K562 (cell line): ENCODE data around the gene MEA1. TPM values are rescaled to one million over a fixed set of nuclear protein-coding genes. Genes with fewer than 3 reads are reported as not detected.

Source experiments
- CBX5 ChIP-seq: IDR thresholded peaks from 2 replicates; pipeline ENCODE4 v1.6.1; 2014; ENCODE audit warnings: low read depth, borderline replicate concordance
- COPS2 ChIP-seq: fragments of 450-650 bp; conservative IDR thresholded peaks from 2 replicates; pipeline ENCODE4 v1.6.1; 2016; ENCODE audit warnings: mild to moderate bottlenecking, moderate library complexity
- E2F3 ChIP-seq: fragments of 250-450 bp; sonication (Bioruptor Pico); IDR thresholded peaks from 2 replicates; pipeline ENCODE4 v1.4.0; 2020; ENCODE audit warnings: mild to moderate bottlenecking
- GMEB1 ChIP-seq: fragments of 250-450 bp; sonication (Bioruptor Pico); IDR thresholded peaks from 2 replicates; pipeline ENCODE4 v1.4.0; 2020; ENCODE audit warnings: mild to moderate bottlenecking
- GTF2A2 ChIP-seq: IDR thresholded peaks from 2 replicates; pipeline ENCODE4 v1.6.1; 2016; ENCODE audit warnings: mild to moderate bottlenecking, missing genetic modification characterization, missing compliant biosample characterization
- MCM3 ChIP-seq: fragments of 450-650 bp; IDR thresholded peaks from 2 replicates; pipeline ENCODE4 v1.6.1; 2016
- NR1H2 ChIP-seq: sonication (generic); formaldehyde crosslinking; IDR thresholded peaks from 2 replicates; pipeline ENCODE4 v1.4.0; 2020; ENCODE audit warnings: mild to moderate bottlenecking, missing genetic modification reagents
- PHTF2 ChIP-seq: fragments of 250-450 bp; sonication (Bioruptor Pico); IDR thresholded peaks from 2 replicates; pipeline ENCODE4 v1.5.0; 2021; ENCODE audit warnings: mild to moderate bottlenecking
- RBM22 ChIP-seq: fragments of 200-400 bp; formaldehyde crosslinking; IDR thresholded peaks from 2 replicates; pipeline ENCODE4 v1.6.1; 2018; ENCODE audit warnings: low read length, low read depth; ENCODE audit not compliant: poor library complexity, severe bottlenecking
- RFX1 ChIP-seq: fragments of 450-650 bp; IDR thresholded peaks from 2 replicates; pipeline ENCODE4 v1.6.1; 2016; ENCODE audit warnings: mild to moderate bottlenecking, moderate library complexity
- SAP30 ChIP-seq: fragments of 200-600 bp; sonication (generic); IDR thresholded peaks from 2 replicates; pipeline ENCODE4 v1.6.1; 2012; ENCODE audit warnings: borderline replicate concordance, low read depth, mild to moderate bottlenecking, moderate library complexity, low read length, control low read depth, inconsistent platforms; ENCODE audit not compliant: insufficient read depth, poor library complexity, severe bottlenecking
- ZNF134 ChIP-seq: fragments of 250-450 bp; sonication (Bioruptor Pico); conservative IDR thresholded peaks from 2 replicates; pipeline ENCODE4 v1.4.0; 2020
- ZNF23 ChIP-seq: fragments of 250-450 bp; sonication (Bioruptor Pico); IDR thresholded peaks from 2 replicates; pipeline ENCODE4 v1.4.0; 2020; ENCODE audit warnings: mild to moderate bottlenecking
- polyA plus RNA-seq, 8 experiments: library from polyadenylated mRNA; depleted of rRNA in 4 of 8; stranded (reverse) in 5 of 8; unstranded in 3 of 8; fragments of >200 nt; fragmentation: Nextera tagmentation in 2 of 8; fragmentation: Illumina TruSeq in 1 of 8; extraction: Ambion mirVana in 2 of 8; extraction: Trizol in 1 of 8; gene quantifications; 2 replicates each; pipeline versions ENCODE4 v1.2.1 to v1.2.3, GENCODE V29; 2011 to 2014; ENCODE audit warnings: inconsistent platforms in 1 of 8, missing spikeins in 1 of 8
- total RNA-seq, 7 experiments: library from RNA; depleted of rRNA in 6 of 7; stranded (reverse); fragments of >200 nt in 6 of 7; fragmentation: Illumina TruSeq in 2 of 7; extraction: Trizol in 2 of 7; gene quantifications; 2 replicates each; pipeline versions ENCODE4 v1.2.1 to v1.2.3, GENCODE V29; 2011 to 2021; ENCODE audit warnings: low replicate concordance in 1 of 7
- TF ChIP-seq, protein P1 (sequence below): sonication (generic); formaldehyde crosslinking; IDR thresholded peaks from 2 replicates; pipeline ENCODE4 v1.8.0; 2022; ENCODE audit warnings: mild to moderate bottlenecking, missing genetic modification reagents
- TF ChIP-seq, protein P2 (sequence below): IDR thresholded peaks from 3 replicates; pipeline ENCODE4 v1.6.1; 2011; ENCODE audit warnings: borderline replicate concordance, mild to moderate bottlenecking, moderate library complexity; ENCODE audit not compliant: insufficient read length; ENCODE audit errors: extremely low read depth
- TF ChIP-seq, protein P3 (sequence below), 2 experiments: fragments of 450-650 bp; conservative IDR thresholded peaks; 2 replicates each; pipeline ENCODE4 v1.6.1; 2017; ENCODE audit warnings: mild to moderate bottlenecking in 2 of 2, moderate library complexity in 2 of 2

The MEA1 gene
- total and polyA plus RNA-seq, 9 of the 15 experiments (the other 6 are each of a cell fraction or from before 2014, with no cell fraction given): 86.8 to 210 (median 152) TPM

DNA sequence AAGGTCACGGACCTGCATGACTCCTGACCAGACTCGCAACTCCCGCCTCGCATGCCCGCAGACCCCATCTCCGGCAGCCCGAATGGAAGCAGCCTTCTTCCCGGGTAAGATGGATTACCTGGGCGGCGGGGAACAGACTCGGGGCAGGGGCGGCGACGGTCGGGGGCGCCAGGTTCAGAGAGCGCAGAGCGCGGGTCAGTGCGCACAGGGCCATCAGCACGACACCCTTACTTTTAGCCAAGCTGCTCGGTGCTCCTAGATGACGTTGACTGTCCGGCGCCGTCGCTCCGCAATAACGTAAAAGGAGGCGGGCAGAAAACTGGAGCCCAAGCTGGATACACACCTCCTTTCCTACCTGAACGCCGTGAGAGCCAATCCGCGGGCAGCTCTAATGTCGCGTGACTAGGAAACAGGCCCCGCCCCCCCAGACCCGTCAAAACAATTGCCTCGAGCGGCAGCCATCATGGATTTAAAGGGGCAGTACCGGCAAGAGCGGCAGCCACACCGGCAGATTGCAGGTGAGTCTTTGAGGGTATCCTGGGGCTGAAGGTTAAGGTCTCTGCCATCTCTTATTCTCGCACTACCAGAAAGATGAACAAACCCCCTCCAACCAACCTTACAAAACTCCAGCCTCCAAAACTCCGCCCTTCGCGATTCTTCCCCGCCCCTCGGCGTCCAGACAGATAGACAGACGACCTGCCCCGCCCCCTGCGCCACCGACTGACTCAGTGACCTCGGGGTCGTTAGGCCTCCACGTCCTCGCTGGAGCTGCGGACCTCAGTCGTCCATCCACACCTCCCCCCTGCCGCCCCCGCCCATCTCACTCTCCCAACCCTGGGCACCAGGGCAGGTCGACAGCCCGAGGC is 45.7 kb upstream of the MEA1 start, which contains the start of the genes KLC4 and MRPL2 (continued):
- TF ChIP-seq, protein P1, sequence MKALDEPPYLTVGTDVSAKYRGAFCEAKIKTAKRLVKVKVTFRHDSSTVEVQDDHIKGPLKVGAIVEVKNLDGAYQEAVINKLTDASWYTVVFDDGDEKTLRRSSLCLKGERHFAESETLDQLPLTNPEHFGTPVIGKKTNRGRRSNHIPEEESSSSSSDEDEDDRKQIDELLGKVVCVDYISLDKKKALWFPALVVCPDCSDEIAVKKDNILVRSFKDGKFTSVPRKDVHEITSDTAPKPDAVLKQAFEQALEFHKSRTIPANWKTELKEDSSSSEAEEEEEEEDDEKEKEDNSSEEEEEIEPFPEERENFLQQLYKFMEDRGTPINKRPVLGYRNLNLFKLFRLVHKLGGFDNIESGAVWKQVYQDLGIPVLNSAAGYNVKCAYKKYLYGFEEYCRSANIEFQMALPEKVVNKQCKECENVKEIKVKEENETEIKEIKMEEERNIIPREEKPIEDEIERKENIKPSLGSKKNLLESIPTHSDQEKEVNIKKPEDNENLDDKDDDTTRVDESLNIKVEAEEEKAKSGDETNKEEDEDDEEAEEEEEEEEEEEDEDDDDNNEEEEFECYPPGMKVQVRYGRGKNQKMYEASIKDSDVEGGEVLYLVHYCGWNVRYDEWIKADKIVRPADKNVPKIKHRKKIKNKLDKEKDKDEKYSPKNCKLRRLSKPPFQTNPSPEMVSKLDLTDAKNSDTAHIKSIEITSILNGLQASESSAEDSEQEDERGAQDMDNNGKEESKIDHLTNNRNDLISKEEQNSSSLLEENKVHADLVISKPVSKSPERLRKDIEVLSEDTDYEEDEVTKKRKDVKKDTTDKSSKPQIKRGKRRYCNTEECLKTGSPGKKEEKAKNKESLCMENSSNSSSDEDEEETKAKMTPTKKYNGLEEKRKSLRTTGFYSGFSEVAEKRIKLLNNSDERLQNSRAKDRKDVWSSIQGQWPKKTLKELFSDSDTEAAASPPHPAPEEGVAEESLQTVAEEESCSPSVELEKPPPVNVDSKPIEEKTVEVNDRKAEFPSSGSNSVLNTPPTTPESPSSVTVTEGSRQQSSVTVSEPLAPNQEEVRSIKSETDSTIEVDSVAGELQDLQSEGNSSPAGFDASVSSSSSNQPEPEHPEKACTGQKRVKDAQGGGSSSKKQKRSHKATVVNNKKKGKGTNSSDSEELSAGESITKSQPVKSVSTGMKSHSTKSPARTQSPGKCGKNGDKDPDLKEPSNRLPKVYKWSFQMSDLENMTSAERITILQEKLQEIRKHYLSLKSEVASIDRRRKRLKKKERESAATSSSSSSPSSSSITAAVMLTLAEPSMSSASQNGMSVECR (CRISPR knock-in tag): peak; percentile 88
- TF ChIP-seq RFX1 (no peak), E2F3 (CRISPR knock-in tag) (no peak), RBM22 (no peak), MCM3 (no peak), SAP30 (peak; percentile 78), ZNF134 (CRISPR knock-in tag) (no peak), ZNF23 (no peak), GMEB1 (CRISPR knock-in tag) (peak; percentile 69), NR1H2 (CRISPR knock-in tag) (no peak; the same call in 1 of the 2 replicates), GTF2A2 (tag) (no peak), COPS2 (no peak), PHTF2 (CRISPR knock-in tag) (no peak), CBX5 (no peak)
- TF ChIP-seq, protein P2, sequence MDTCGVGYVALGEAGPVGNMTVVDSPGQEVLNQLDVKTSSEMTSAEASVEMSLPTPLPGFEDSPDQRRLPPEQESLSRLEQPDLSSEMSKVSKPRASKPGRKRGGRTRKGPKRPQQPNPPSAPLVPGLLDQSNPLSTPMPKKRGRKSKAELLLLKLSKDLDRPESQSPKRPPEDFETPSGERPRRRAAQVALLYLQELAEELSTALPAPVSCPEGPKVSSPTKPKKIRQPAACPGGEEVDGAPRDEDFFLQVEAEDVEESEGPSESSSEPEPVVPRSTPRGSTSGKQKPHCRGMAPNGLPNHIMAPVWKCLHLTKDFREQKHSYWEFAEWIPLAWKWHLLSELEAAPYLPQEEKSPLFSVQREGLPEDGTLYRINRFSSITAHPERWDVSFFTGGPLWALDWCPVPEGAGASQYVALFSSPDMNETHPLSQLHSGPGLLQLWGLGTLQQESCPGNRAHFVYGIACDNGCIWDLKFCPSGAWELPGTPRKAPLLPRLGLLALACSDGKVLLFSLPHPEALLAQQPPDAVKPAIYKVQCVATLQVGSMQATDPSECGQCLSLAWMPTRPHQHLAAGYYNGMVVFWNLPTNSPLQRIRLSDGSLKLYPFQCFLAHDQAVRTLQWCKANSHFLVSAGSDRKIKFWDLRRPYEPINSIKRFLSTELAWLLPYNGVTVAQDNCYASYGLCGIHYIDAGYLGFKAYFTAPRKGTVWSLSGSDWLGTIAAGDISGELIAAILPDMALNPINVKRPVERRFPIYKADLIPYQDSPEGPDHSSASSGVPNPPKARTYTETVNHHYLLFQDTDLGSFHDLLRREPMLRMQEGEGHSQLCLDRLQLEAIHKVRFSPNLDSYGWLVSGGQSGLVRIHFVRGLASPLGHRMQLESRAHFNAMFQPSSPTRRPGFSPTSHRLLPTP: no peak
- TF ChIP-seq, protein P3, sequence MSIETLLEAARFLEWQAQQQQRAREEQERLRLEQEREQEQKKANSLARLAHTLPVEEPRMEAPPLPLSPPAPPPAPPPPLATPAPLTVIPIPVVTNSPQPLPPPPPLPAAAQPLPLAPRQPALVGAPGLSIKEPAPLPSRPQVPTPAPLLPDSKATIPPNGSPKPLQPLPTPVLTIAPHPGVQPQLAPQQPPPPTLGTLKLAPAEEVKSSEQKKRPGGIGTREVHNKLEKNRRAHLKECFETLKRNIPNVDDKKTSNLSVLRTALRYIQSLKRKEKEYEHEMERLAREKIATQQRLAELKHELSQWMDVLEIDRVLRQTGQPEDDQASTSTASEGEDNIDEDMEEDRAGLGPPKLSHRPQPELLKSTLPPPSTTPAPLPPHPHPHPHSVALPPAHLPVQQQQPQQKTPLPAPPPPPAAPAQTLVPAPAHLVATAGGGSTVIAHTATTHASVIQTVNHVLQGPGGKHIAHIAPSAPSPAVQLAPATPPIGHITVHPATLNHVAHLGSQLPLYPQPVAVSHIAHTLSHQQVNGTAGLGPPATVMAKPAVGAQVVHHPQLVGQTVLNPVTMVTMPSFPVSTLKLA (conservative IDR thresholded peaks at IDR 0.05): peak; percentile 95 to 96
